Measurements from ENCODE around the gene NANOGP8. TPM values are rescaled to one million over a fixed set of nuclear protein-coding genes. Genes with fewer than 3 reads are reported as not detected.

Gene NANOGP8
- total RNA-seq, 1 experiment from 2014 or later, result 88.4 TPM

GRCh38 chr15:35060591-35060990, 24.5 kb downstream of the NANOGP8 start:
- Histone ChIP-seq H4K8ac (replicated peaks; ENCODE audit: insufficient read length, low read depth, low read length) (no peak overlapping the region), H3K27ac (ENCODE audit: insufficient read length, low read depth, low read length) (no peak overlapping the region), H3T11ph (ENCODE audit: low read length) (no peak overlapping the region), H3K23ac (ENCODE audit: insufficient read length, low read depth, low read length) (no peak overlapping the region), H2BK5ac (ENCODE audit: insufficient read length, low read length) (no peak overlapping the region), H3K4me1 (ENCODE audit: insufficient read depth, low read length) (peaks cover 9% of the 10 kb centered on the region), H3K79me1 (ENCODE audit: insufficient read depth, low read depth, low read length, poor library complexity, severe bottlenecking) (no peaks in the 10 kb centered on the region), H3K4me2 (ENCODE audit: insufficient read depth, insufficient read length, low read length) (no peak overlapping the region), H2BK120ac (ENCODE audit: low read depth, low read length, poor library complexity, severe bottlenecking) (no peak overlapping the region), H3K18ac (ENCODE audit: insufficient read length, low read depth, low read length) (no peak overlapping the region), H4K20me1 (ENCODE audit: control insufficient read depth, insufficient read depth, insufficient read length) (no peaks in the 10 kb centered on the region), H3K79me2 (ENCODE audit: insufficient read depth, low read length) (no peaks in the 10 kb centered on the region), H2BK12ac (ENCODE audit: insufficient read length, low read depth, low read length) (no peak overlapping the region), H3K14ac (ENCODE audit: insufficient read depth, low read length) (no peak overlapping the region), H3K4ac (ENCODE audit: low read depth, low read length) (no peak overlapping the region), H2AFZ (ENCODE audit: low read length) (no peak overlapping the region), H2AK5ac (ENCODE audit: insufficient read length, low read length) (no peak overlapping the region), H3K27me3 (ENCODE audit: insufficient read depth, low read length) (no peaks in the 10 kb centered on the region), H2BK20ac (ENCODE audit: low read depth, low read length, poor library complexity, severe bottlenecking) (no peak overlapping the region), H4K91ac (ENCODE audit: insufficient read length, low read depth, low read length) (no peak overlapping the region), H3K9ac (ENCODE audit: extremely low read depth, insufficient read length, low read length) (no peak overlapping the region), H4K5ac (ENCODE audit: insufficient read length, low read depth, low read length) (no peak overlapping the region), H2BK15ac (ENCODE audit: low read depth, low read length) (no peak overlapping the region), H3K56ac (ENCODE audit: insufficient read length, low read depth, low read length) (no peak overlapping the region), H3K23me2 (ENCODE audit: insufficient read length, low read depth, low read length, poor library complexity, severe bottlenecking) (peaks cover 4% of the 10 kb centered on the region), H3K9me3 (ENCODE audit: control insufficient read depth, low read depth, low read length) (no peaks in the 10 kb centered on the region)
- H3K9me3 Mint-ChIP-seq, result no peaks in the 10 kb centered on the region
- TF ChIP-seq CTCF (conservative IDR thresholded peaks at IDR 0.05), result no peak
- peak overlapping the region; percentile 38 to 98 (median 98); a peak in 6 of 7 replicates for H3K27ac Mint-ChIP-seq
- no peaks in the 10 kb centered on the region for H3K27me3 Mint-ChIP-seq (ENCODE audit: low read depth)
- DNase-seq, result no peak
- H3K36me3 Mint-ChIP-seq (ENCODE audit: insufficient read depth in 1 of 3, low read depth in 3 of 3), result peaks cover 3 to 8% (median 6%) of the 10 kb centered on the region in 3 experiments; a peak in 6 of 7 replicates
- peaks cover 54 to 62% of the 10 kb centered on the region in 2 experiments for H3K4me1 Mint-ChIP-seq
- no CpG with 5 or more reads among the region's 4 CpGs for WGBS (ENCODE audit: extremely low coverage, insufficient read length, low lambda C conversion rate)
- H3K4me3 Mint-ChIP-seq, result no peak overlapping the region
